SK-N-SH treated with all-trans-retinoic acid at 6 μM for 48 hours (cell line): ENCODE data around the gene BBS9.

Experiments used
- ATAC-seq: fragments of 200-7000 bp; cut with Tn5 transposase; 3 replicates; pipeline ENCODE4 v1.9.1; 2020; ENCODE audit warnings: mild to moderate bottlenecking, moderate library complexity
- CREB5 ChIP-seq: fragments of 250-450 bp; sonication (Bioruptor Pico); IDR thresholded peaks from 2 replicates; pipeline ENCODE4 v1.5.1; 2020; ENCODE audit warnings: low read depth, mild to moderate bottlenecking, moderate library complexity
- CSDC2 ChIP-seq: fragments of 250-450 bp; sonication (Bioruptor Pico); IDR thresholded peaks from 2 replicates; pipeline ENCODE4 v1.5.0; 2020; ENCODE audit warnings: mild to moderate bottlenecking, moderate library complexity
- ESRRG ChIP-seq: fragments of 250-450 bp; sonication (Bioruptor Pico); IDR thresholded peaks from 2 replicates; pipeline ENCODE4 v1.6.1; 2021; ENCODE audit warnings: mild to moderate bottlenecking
- GLIS3 ChIP-seq: fragments of 250-450 bp; sonication (Bioruptor Pico); IDR thresholded peaks from 2 replicates; pipeline ENCODE4 v1.5.0; 2020; ENCODE audit warnings: mild to moderate bottlenecking, moderate library complexity
- ISL1 ChIP-seq: fragments of 250-450 bp; sonication (Bioruptor Pico); IDR thresholded peaks from 2 replicates; pipeline ENCODE4 v2.1.2; 2022; ENCODE audit warnings: mild to moderate bottlenecking, moderate library complexity
- PATZ1 ChIP-seq: fragments of 250-450 bp; sonication (Bioruptor Pico); IDR thresholded peaks from 2 replicates; pipeline ENCODE4 v1.8.0; 2020; ENCODE audit warnings: mild to moderate bottlenecking, moderate library complexity, borderline replicate concordance
- PPARA ChIP-seq: fragments of 250-450 bp; sonication (Bioruptor Pico); IDR thresholded peaks from 2 replicates; pipeline ENCODE4 v1.5.0; 2020; ENCODE audit warnings: mild to moderate bottlenecking, borderline replicate concordance
- RARB ChIP-seq: fragments of 250-450 bp; sonication (Bioruptor Pico); IDR thresholded peaks from 2 replicates; pipeline ENCODE4 v1.8.0; 2021; ENCODE audit warnings: mild to moderate bottlenecking, moderate library complexity
- TCF4 ChIP-seq: fragments of 250-450 bp; sonication (Bioruptor Pico); IDR thresholded peaks from 2 replicates; pipeline ENCODE4 v1.8.0; 2021; ENCODE audit warnings: mild to moderate bottlenecking, moderate library complexity, borderline replicate concordance
- TSHZ2 ChIP-seq: fragments of 250-450 bp; sonication (Bioruptor Pico); IDR thresholded peaks from 2 replicates; pipeline ENCODE4 v1.5.0; 2020; ENCODE audit warnings: mild to moderate bottlenecking, moderate library complexity
- ZC3H10 ChIP-seq: fragments of 250-450 bp; sonication (Bioruptor Pico); IDR thresholded peaks from 2 replicates; pipeline ENCODE4 v1.5.1; 2021; ENCODE audit warnings: mild to moderate bottlenecking, moderate library complexity
- ZFP30 ChIP-seq: fragments of 450-650 bp; formaldehyde crosslinking; IDR thresholded peaks from 2 replicates; pipeline ENCODE4 v1.5.0; 2022; ENCODE audit warnings: mild to moderate bottlenecking, moderate library complexity
- ZNF565 ChIP-seq: fragments of 450-650 bp; formaldehyde crosslinking; conservative IDR thresholded peaks from 2 replicates; pipeline ENCODE4 v1.5.0; 2020; ENCODE audit warnings: low read depth, mild to moderate bottlenecking, moderate library complexity
- ZNF8 ChIP-seq: fragments of 450-650 bp; formaldehyde crosslinking; IDR thresholded peaks from 2 replicates; pipeline ENCODE4 v1.5.0; 2020; ENCODE audit warnings: mild to moderate bottlenecking, moderate library complexity
- TF ChIP-seq, protein P1 (sequence below): fragments of 250-450 bp; sonication (Bioruptor Pico); IDR thresholded peaks from 2 replicates; pipeline ENCODE4 v1.8.0; 2021; ENCODE audit warnings: low read depth, mild to moderate bottlenecking, moderate library complexity, borderline replicate concordance
- TF ChIP-seq, protein P2 (sequence below): fragments of 250-450 bp; sonication (Bioruptor Pico); IDR thresholded peaks from 2 replicates; pipeline ENCODE4 v1.5.1; 2021; ENCODE audit warnings: mild to moderate bottlenecking, moderate library complexity

Gene BBS9

GRCh38 chr7:33393770-33394169 lies 264.4 kb downstream of the BBS9 start (continued):
- TF ChIP-seq PATZ1 (CRISPR knock-in tag) (no peak), ZFP30 (CRISPR knock-in tag) (no peak), ZC3H10 (CRISPR knock-in tag) (no peak), GLIS3 (CRISPR knock-in tag) (no peak), CSDC2 (CRISPR knock-in tag) (no peak), ESRRG (CRISPR knock-in tag) (no peak)
- TF ChIP-seq, protein P1, sequence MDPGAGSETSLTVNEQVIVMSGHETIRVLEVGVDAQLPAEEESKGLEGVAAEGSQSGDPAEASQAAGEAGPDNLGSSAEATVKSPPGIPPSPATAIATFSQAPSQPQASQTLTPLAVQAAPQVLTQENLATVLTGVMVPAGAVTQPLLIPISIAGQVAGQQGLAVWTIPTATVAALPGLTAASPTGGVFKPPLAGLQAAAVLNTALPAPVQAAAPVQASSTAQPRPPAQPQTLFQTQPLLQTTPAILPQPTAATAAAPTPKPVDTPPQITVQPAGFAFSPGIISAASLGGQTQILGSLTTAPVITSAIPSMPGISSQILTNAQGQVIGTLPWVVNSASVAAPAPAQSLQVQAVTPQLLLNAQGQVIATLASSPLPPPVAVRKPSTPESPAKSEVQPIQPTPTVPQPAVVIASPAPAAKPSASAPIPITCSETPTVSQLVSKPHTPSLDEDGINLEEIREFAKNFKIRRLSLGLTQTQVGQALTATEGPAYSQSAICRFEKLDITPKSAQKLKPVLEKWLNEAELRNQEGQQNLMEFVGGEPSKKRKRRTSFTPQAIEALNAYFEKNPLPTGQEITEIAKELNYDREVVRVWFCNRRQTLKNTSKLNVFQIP (CRISPR knock-in tag): no peak

DNA sequence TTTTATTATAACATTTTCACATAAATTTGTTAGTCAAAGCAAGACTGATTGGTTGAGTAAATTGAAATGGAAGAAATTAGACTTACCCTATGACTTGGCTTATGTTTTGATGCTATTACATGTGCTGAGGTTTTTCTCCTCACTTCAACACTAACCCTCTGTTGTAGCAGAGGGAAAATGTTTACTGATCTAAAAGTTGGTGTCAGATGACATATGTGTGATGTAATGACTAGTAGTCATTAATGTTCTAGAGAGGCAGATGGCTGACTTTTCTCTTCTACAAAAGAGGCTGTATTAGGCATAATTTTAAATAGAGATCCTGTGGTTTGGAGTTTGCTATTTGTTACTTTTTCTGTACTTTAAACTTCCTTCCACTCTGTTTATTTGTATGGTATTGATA lies 266.0 kb downstream of the BBS9 start:
- ATAC-seq: no peak
- TF ChIP-seq GLIS3 (CRISPR knock-in tag) (no peak), ZFP30 (CRISPR knock-in tag) (no peak), CREB5 (CRISPR knock-in tag) (no peak), RARB (no peak)
- TF ChIP-seq, all 23 proteins: peak for 0

DNA sequence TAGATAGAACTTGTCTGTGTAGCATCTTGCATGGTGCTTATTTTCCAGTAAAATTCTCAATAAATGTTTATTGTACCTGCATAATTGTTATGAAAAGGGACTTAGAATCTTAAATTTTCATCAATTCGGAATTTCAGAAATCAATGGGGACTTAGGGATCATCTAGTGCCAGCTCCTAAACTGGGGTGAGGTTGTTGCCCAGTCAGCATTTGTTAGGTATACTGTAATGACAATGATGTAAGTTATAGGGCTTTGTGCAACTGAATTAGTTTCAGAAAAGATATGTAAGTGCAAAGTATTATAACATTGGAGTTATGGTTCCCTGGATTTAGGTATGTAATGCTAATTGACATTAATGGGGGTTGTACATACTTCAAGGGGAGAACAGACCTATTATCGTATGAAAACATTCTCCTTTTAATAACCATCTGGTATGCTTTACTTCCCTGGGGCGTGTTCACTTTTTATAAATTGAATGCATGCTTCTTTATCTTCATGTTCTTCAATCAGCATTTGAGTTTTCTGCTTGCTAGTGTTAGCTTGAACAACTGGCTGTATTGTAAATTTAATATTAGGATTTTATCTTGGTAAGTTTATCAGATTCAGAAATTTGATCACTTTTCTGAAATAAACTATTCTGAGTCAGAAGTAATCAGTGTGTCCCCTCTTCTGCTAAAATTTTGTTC lies 270.3 kb downstream of the BBS9 start:
- ATAC-seq: no peak; the same call in 2 of the 3 replicates
- TF ChIP-seq TSHZ2 (CRISPR knock-in tag) (peak; percentile 43; the same call in 1 of the 2 replicates), TCF4 (peak; percentile 70), ZNF565 (CRISPR knock-in tag) (no peak)
- TF ChIP-seq, protein P2, sequence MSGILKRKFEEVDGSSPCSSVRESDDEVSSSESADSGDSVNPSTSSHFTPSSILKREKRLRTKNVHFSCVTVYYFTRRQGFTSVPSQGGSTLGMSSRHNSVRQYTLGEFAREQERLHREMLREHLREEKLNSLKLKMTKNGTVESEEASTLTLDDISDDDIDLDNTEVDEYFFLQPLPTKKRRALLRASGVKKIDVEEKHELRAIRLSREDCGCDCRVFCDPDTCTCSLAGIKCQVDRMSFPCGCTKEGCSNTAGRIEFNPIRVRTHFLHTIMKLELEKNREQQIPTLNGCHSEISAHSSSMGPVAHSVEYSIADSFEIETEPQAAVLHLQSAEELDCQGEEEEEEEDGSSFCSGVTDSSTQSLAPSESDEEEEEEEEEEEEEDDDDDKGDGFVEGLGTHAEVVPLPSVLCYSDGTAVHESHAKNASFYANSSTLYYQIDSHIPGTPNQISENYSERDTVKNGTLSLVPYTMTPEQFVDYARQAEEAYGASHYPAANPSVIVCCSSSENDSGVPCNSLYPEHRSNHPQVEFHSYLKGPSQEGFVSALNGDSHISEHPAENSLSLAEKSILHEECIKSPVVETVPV (CRISPR knock-in tag): no peak

- ATAC-seq: no peak
- TF ChIP-seq PPARA (CRISPR knock-in tag) (no peak), ZC3H10 (CRISPR knock-in tag) (no peak), TCF4 (peak; percentile 71), ESRRG (CRISPR knock-in tag) (0 out of 2 replicates have a peak, but pooled peaks have one; percentile 52), ZNF565 (CRISPR knock-in tag) (no peak), ZNF8 (0 out of 2 replicates have a peak, but pooled peaks have one; percentile 20), ISL1 (CRISPR knock-in tag) (peak; percentile 14; the same call in 1 of the 2 replicates)
- TF ChIP-seq, protein P2 (CRISPR knock-in tag): no peak
Observed at GRCh38 chr7:33400214-33400538, 270.8 kb downstream of the BBS9 start.
